HG03571 (cell line): ENCODE measurements around the gene GP2.

Experiments
- ATAC-seq: cut with Tn5 transposase; IDR thresholded peaks from one replicate; pipeline ENCODE4 v1.9.1; 2021; ENCODE audit not compliant: unreplicated experiment

The GP2 gene

DNA sequence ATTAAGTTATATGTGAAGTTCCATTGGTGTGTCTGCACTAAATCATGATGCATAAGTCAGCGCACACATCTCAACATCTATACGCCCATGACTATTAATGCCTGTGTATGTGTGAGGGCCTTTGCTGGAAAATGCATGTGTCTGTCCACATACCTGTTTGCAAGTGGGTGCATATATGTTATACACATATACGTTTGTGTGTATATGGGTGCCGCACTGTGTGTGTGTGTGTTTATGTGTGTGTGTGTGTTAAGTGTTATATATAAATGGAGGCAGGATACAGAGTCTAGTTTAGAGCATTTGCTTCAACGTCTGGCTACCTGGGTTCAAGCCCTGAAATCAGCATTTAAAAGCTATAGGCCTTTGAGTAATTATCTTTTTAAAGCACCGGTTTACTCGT is 19.5 kb downstream of the GP2 start:
- no peak for ATAC-seq

DNA sequence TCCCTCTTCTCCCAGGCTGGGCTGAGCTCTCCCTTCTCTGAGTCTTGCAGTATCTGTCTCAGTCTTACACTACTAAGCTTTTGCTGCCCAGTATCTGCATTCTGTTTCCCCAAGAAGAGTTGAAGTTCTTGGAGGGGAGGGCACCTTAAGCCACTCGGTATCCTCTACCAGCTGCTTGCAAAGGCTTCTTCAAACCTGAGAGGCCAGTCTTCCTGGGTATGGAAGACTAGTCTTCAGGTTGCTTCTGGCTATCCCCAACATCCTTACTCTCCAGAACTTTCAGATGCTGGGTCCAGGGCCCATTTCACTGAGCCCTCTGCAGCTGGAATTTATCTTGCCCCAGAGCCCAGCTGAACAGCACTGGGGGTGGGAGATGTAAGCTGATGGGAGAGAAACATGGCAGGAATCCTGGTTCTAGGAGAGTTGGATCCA is 20.1 kb downstream of the GP2 start:
- no peak for ATAC-seq

DNA sequence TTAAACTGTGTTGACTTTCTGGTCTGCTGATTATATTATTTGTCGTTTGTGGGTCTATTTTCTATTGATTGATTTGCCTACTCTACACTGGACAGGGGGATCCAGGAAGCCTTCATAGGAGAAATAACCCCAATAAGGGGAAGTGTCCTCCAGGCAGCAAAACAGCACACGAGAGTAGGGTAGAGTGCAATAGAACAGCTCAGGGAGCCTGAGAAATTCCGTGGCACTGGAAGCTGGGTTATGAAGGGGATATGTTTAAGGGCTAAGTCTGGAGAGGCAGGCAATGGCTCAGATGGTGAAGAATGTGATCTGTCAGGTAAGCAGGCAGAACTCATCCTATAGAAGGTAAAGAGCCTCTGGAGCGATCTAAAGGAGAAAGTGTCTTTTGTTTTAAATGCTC is 20.9 kb downstream of the GP2 start:
- no peak for ATAC-seq

DNA sequence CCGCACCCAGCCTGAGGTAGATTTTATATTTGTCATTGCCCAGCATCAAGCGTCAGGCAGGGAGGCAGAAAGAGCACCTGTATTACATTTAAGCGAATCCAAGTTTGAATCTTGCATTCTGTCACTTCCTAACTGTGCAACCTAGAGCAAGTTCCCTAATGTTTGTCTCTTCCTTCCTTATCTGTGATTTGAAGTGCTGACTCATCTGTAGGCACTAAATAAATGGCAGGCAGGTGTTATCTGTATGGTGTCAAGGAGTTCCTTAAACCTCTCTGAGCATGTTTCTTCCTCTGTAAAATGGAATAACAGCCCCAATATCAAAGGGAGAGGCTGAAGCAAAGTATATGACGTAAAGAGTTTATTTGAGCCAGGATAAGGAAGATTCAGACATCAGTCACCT is 24.3 kb downstream of the GP2 start:
- no peak for ATAC-seq

DNA sequence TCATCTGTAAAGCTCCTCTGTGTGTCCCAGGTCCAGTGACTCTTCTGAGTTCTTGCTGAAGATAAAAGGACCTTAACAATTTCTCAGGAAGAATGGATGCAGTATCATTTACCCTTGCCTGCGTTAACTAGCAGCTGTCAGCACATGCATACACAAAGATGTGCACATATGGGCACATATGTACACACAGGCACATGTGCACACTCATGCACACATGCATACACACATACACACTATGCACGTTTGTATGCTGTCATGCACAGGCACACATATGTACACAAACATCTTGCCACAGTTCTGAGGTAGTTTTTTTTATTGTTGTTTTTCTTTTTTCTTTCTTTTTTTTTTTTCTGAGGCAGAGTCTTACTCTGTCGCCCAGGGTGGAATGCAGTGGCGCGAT is 24.9 kb downstream of the GP2 start:
- no peak for ATAC-seq

DNA sequence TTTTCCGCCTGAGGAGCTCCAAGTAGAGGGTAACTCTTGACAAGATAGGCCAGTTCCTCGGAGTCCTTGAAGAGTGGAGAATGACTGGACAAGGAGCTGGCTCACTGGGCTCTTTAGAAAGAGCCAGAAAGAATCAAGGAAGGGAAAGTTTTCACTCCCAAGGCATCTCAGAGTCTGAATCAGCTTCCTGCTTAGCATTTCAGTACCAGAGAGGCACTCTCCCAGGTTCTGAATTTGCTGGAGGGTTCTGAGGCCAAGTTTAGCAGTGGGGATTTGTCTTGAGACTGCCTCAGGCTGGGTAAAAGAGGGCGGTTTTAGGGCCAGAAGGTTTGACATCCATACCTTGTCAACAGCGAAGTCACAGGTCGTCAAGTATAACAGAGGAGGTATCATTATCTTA is 25.5 kb downstream of the GP2 start:
- ATAC-seq = no peak

DNA sequence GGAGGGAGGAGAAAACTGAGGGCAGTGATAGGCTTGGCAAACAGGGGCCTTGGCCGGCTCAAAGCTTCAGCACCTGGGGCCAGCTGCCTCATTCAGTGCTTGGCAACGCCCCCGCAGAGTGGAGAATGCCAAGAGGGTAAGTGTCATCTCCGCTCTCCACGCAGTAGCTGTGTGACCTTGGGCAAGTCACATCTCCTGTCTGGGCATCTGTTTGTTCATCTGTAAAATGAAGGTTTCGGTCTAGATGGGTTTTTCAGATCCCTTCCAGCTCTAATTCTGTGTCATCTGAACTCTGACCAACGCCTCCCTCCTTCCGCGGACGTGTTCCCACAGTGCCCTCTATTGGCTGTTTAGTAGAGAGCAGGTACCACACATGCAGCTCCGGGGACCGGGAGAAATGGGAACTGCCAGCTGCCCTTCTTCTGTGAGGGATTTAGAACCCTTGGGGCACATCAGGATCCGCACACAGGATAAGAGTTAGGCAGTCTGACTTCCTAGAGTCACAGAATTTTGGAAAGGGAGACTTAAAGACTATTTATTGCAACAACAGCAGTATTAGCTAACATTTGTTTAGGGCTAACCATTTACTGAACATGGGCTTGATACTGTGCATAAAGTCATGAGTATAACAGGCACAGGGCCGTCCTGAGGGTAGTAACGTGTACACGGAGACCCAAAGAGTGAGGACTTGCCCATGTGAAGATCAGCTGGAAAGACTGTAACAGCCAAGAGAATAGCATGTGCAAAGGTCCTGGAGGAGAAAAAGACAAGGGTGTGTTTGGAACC is 26.8 kb downstream of the GP2 start:
- peak; percentile 64 for ATAC-seq

DNA sequence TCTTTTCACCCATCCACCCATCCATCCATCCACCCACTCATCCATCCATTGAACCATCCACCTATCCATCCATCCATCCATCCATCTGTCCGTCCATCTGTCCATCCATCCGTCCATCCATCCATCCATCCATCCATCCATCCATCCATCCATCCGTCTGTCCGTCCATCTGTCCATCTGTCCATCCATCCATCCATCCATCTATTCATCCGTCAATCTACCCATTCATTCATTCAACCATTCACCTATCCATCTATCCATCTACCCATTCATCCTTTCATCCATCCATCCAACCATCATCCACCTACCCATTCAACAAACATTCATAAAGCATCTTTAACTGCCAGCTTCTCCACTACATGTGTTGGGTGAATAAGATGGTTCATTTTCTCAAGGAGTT is 28.9 kb downstream of the GP2 start:
- no peak for ATAC-seq

DNA sequence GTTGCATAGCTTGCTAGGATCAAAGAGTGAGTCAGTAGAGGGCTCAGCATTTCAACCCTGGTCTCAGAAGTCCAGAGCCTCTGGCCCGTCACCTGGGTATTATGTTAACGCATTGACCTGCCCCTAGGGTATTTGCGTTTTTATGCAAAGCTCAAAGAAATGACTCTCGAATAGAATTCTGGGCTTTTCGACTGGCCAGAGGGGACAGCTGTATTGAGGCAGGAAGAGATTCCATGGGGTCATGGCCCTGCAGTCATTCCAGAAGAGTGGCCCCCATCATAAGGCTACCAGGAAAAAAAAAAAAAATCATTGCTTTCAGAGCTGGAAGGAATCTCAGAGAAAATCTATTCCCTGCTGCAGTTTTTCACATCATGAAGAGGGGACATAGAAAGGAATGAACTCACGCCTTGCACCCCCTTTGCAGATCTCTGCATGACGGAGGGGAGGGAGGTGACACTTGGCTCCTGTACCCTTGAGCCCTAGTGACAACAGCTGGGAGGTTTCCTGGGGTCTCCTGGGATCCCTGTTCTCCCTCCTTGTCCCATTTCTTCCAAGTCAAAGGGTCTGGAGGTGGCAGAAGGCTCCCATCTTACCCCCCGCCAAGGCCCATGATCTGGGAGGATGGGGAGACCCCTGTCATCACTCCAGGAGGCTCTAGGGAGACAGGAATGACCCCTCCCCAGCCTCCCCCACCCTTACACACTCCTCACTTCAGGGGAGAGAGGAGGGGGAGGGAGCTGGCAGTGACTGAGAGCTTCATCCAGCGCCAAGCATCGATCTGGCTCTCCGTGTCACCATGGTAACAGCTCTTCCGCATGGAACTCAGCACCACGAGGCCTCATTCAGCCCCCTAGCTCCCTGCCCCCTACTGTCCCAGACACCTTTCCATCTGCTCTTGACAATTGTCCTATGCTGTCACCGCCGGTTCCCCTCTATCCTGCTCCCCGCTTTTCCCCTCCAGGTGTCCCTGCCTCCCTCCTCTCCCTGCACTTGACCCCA is 35.8 kb downstream of the GP2 start:
- ATAC-seq = no peak

DNA sequence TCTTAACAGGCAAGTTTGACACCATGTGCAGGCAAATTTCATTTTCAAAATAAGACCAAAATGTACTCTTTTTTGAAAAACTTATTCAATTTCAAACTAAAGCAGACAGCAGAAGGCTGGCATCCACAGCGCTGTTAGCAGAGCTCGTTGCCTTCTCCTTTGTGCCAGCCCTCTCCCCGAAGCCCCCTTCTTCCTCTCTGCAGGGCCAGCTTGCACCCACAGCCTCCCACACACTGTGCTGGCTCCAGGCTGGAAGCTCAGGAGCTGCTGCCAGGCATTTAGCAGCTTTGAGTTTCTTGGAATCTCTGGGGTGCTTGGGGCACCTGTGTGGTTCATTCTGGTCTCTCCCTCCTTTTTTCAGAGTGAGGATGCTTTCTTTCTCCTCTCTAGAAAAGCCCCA is 37.7 kb downstream of the GP2 start:
- ATAC-seq = no peak

DNA sequence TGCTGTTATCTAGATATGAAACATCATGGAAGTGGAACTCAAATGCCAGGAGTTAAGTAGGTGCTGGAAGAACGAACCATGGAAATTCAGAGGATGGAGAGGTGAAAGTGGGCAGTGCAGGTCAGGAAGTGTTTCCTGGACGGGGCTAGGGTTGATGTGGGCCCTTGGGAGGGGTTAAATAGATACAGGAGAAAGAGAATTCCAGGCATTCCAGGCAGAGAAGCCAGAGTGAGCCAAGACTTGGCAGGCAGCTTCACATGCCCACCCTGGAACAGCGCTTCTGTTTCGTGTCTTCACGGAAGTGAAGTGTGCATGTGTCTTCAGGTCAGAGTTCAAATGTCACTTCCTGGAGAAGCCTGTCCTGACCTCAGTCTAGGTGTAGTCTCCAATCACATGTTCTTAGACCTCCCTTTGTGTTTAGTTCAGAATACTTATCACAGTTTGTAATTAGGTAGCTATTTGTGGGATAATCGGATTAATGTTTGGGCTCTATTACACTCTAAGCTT is 41.3 kb downstream of the GP2 start:
- no peak for ATAC-seq

DNA sequence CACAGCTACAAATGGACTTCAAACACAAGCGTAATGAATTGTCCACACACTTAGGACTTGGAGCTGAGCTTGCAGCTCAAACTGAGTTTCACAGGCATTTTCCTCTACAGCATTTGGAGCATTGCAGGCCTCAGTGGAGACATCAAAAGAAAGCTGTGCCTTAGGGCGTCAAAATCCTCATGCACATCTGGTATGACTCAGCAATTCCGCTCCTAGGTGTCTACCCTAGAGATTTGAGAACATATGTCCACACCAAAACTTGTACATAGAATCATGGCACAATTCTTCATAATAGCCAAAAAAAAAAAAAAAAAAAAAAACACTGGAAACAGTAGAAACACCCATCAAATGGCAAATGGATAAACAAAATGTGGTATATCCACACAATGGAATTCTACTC is 47.1 kb downstream of the GP2 start:
- no peak for ATAC-seq

DNA sequence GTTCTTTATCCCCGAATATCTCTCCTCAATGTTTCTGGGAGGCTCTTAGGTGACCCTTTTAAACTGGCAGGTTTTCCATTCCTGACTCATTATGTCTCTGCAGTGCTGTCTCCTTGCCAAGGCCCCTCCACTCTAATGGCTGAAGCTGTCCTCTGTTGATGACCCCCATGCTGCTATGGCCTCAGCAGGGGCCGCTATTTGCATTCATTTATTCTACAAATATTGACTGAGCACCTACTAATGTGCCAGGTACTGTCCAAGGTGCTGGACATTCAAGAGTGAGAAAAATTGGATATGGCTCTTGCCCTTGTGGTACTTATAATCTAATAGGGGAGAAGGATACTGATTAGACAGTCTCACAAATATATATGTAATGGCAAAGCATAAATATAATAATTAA is 55.4 kb downstream of the GP2 start:
- ATAC-seq = no peak

DNA sequence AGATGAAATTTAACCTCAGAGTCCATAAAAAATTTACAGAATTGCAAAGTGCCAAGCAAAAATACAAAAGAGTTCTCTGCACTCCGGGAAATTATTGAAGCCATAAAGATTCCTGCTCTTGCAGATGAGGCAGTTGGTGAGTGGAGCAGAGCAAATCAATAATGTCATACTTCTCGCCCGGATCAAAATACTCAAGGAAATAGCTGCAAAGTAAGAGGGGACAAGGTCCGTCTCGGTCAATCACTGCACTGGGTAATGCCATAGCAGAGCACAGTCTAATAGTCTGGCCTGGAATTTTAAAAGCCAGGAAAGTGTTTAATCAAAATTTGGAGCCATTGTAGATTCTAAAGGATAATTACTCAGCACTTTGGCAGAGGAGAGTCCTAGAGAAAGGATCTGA is 58.9 kb downstream of the GP2 start:
- no peak for ATAC-seq

DNA sequence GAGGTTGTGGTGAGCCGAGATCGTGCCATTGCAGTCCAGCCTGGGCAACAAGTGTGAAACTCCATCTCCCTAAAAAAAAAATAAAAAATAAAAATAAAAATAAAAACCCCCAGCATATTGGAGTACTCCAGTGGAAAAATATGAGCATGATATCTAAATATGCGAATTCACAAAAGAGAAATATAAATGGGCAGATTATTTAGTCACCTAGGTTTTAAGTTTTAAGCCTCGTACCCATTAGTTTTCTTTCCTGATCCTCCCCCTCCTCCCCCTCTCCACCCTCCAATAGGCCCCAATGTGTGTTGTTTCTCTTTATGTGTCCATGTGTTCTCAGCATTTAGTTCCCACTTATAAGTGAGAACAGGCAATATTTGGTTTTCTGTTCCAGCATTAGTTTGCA is 62.3 kb downstream of the GP2 start:
- no peak for ATAC-seq

DNA sequence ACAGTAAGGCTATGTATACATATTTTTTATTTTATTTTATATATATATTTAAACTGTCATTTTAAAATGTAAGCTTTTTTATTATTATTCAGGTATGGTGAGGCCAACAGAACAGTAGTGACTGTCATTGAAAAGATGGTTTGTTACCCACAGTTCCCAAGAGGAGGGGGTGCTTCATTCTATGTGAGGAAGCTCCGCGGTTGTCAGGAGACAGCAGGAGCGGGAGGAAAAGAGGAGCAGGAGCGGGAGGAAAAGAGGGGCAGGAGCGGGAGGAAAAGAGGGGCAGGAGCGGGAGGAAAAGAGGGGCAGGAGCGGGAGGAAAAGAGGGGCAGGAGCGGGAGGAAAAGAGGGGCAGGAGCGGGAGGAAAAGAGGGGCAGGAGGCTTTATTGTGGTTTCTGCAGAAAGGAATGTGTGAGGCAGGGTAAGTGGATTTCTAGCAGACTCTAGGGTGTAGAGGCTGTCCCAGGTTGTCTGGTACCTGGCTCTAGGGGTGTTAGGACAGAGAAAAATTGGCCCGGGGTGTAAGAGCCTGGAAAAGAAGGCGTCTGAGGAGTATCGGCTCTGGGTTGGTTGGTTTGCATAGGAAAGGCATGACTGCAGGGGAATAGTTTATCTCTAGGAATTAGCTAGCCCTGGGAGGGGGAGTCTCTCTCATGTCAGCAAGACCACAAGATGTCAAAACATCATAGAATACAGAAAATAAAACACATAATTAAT is 64.0 kb downstream of the GP2 start:
- no peak for ATAC-seq

DNA sequence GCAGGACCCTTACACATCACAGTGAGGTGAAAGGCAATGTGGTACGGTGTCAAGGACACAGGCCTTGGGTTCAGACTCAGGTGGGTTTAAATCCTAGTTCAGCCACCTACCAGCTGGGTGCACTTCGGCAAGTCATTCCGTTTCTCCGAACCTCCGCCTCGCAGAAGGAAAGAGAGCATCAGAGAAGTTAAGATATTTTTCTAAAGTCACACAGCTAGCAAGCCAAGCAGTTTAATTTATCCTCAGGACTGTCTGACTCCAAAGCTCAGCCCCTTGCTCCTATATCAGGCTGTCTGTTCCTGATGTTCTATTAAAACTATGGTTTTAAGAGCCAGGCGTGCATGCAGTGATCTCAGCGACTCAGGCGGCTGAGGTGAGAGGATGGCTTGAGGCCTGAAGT is 65.1 kb downstream of the GP2 start:
- ATAC-seq = no peak

DNA sequence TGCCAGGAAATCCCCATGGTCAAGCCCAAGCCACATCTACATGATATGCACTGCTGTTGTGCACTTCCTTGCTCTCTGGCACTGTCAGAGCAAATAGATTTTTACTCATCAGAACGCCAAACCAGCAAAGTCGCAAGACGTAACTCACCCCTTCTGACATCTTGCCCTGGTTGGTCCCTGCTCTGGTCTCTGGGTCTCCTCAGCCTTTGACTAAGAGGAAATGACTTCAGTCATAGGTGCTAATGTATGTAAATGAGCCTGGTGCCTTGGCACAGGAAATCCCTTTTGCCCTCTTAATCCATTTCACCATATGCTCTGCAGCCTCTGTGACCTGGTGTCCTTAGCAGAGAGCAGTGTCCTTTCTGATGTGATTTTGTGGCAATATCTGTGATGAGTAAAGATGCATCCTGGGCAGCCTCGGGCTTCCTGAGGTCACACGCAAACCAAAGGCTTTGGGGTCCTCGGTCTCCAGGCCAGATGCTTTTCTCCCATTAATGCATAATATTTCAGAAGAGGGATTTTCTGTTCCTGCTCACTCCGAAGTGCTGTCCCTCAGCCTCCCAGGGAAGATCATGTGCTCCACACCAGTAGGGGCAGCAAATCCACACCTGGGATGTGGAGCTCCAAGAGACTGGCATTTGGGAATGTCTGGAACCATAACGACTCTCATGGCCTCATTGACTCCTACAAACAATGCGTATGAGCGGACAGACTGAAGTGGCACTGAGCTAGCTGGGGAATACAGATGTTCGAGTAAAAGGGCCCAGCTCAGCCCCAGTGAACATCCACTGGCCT is 66.9 kb downstream of the GP2 start:
- ATAC-seq = no peak
